Adipose tissue (tissue), 3 donors: ENCODE results near the gene COG4. TPM values are rescaled to one million over a fixed set of nuclear protein-coding genes. Genes with fewer than 3 reads are reported as not detected.

Experiments
- H3K27ac ChIP-seq: one replicate; pipeline ENCODE4 v1.5.1; 2013; ENCODE audit warnings: low read depth, low read length
- WGBS, 3 donors: extraction: QIAGEN DNeasy Blood & Tissue Kit; methylation state at CpG; one replicate each; pipeline ENCODE4 v1.1.7; 2013; 5-methylcytosine and 5-hydroxymethylcytosine counted together
- polyA plus RNA-seq, 3 donors: library from polyadenylated mRNA; stranded (reverse); fragments of 200-250 nt; gene quantifications; one replicate each; pipeline ENCODE4 v1.2.3, GENCODE V29; 2013
- donor health status: healthy with polysubstance abuse.
- donor health status: Bipolar disorder and iron deficiency.
- donor health status: healthy.

The COG4 gene
- polyA plus RNA-seq = 10 to 100 TPM; 22.9 to 32.3 (median 29.7) TPM

GRCh38 chr16:70523076-70523742, at the start of gene COG4:
Gene COG4 (minus strand): TSS chr16:70523554. CDS start chr16:70523543, 11 bp downstream.
- whole genome bisulfite sequencing, 3 donors = 0% methylated on average over 36 of the region's 36 CpGs
- no peak within 1 kb of the TSS for H3K27ac ChIP-seq

- 54 to 73% (median 70%) methylated on average over 2 of the region's 2 CpGs for WGBS, 3 donors
- no peak overlapping the region for H3K27ac ChIP-seq
Observed at GRCh38 chr16:70572926-70573270, 49.5 kb upstream of the COG4 start.

DNA sequence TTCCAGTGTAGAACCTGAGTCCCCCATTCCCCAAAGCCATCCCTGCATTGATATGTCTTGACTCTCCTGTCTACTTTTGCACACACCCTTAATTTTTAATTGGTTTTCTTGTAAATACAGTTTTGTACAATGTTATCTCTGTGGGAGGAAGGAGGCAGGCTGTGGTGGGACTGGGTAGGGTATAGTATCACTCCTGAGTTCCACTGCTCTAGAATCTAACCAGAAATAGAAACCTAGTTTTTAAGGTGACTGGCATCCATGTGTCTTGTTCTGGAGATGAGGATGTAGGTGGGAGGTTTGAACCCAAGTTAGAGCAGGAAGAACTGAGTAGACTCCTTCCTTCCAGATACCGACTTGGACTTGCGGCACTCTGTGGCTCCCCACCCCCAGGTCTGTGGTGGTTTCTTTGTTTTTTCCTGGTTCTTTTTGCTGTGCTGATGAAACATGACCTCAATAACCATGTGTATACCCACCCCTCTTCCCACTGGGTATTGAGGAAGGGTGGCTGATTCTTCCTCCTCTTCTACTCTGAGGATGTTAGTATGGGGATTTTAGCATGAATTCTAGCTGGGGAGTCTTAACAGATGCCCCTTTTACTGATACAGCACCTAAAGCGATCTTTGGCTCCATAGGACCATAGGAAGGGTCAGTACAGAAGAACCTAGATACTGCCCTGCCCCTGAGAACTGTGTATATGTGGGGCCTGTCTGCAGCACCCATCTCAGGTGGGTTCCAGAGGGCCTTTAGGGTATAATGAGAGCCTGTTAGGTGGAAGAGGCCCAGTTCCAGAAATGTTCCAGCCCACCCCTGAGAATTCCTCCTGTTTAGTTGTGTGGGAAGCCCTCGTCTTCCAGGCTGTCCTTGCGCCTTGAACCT, 48.9 kb upstream of the COG4 start:
- 68 to 91% (median 77%) methylated on average over 5 of the region's 5 CpGs for WGBS, 3 donors
- no peak overlapping the region for H3K27ac ChIP-seq

DNA sequence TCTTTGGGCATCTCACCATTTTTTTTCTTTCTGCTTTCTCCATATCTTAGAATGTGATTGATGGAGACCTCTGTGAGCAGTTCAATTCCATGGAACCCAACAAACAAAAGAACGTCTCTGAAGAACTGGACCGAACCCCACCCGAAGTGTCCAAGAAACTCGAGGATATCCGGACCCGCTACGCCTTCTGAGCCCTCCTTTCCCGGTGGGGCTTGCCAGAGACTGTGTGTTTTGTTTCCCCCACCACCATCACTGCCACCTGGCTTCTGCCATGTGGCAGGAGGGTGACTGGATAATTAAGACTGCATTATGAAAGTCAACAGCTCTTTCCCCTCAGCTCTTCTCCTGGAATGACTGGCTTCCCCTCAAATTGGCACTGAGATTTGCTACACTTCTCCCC, 48.3 kb upstream of the COG4 start:
- no peak overlapping the region for H3K27ac ChIP-seq
- 82 to 95% (median 88%) methylated on average over 8 of the region's 8 CpGs for WGBS, 3 donors

- WGBS, 3 donors = 83 to 93% (median 89%) methylated on average over 10 of the region's 10 CpGs
- no peak overlapping the region for H3K27ac ChIP-seq
Observed at GRCh38 chr16:70570967-70571570, 47.7 kb upstream of the COG4 start.

GRCh38 chr16:70569752-70570151, 46.4 kb upstream of the COG4 start:
- H3K27ac ChIP-seq = no peak overlapping the region
- WGBS, 3 donors = 88 to 92% (median 91%) methylated on average over 6 of the region's 6 CpGs

GRCh38 chr16:70568601-70569237, 45.4 kb upstream of the COG4 start:
- WGBS, 3 donors = 72 to 80% (median 74%) methylated on average over 5 of the region's 5 CpGs

GRCh38 chr16:70565053-70565452, 41.7 kb upstream of the COG4 start:
- 80 to 83% (median 81%) methylated on average over 4 of the region's 4 CpGs for WGBS, 3 donors
- no peak overlapping the region for H3K27ac ChIP-seq

More at GRCh38 chr16:70568601-70569237, 45.4 kb upstream of the COG4 start:
- no peak overlapping the region for H3K27ac ChIP-seq

- no peak overlapping the region for H3K27ac ChIP-seq
- WGBS, 3 donors = 51 to 82% (median 54%) methylated on average over 7 of the region's 7 CpGs
Observed at GRCh38 chr16:70563636-70564035, 40.3 kb upstream of the COG4 start.

GRCh38 chr16:70561623-70562022, 38.3 kb upstream of the COG4 start:
- no peak overlapping the region for H3K27ac ChIP-seq
- 84 to 86% (median 86%) methylated on average over 9 of the region's 9 CpGs for WGBS, 3 donors

- WGBS, 3 donors = 71 to 86% (median 83%) methylated on average over 3 of the region's 3 CpGs
- H3K27ac ChIP-seq = no peak overlapping the region
Observed at GRCh38 chr16:70556063-70556462, 32.7 kb upstream of the COG4 start.

DNA sequence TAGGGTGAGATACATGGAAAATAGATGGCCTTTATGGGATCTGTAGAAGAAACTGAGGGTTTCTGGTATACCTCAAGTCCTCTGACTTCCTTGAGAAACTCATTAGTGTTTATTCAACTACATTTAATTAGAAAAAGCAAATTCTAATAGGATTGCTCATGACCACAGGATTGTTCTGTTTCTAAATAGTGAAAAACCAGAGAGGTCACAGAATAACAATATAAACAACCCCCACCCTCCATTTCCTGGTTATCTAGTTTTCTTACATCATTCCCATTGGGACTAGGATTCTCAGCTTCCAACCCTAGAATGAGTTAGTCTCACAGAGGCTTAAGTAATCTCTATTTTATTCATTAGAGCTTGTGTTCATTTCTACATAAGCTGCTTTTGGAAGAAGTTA, 30.3 kb upstream of the COG4 start:
- no peak overlapping the region for H3K27ac ChIP-seq

GRCh38 chr16:70552675-70553074, 29.3 kb upstream of the COG4 start:
- H3K27ac ChIP-seq = no peak overlapping the region
- WGBS, 3 donors = 90 to 96% (median 93%) methylated on average over 8 of the region's 8 CpGs

DNA sequence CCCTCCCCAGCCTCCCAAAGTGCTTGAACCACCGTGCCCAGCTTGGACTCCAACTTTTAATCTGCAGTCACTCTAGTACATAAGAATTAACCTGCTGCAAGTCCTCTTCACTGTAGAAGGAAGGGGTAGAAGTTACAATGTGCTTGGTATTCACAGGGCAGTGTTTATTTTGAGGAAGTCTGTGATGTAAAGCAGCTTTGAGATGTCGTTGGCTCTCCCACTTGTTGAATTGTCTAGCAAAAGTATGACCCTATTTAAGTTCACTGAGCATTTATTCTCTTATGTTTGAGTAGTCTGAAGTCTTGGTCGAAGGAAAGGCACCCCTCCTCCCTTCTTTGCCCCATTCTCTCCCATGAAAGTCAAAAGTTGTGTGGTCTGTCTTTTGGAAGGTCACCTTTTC, 28.4 kb upstream of the COG4 start:
- no peak overlapping the region for H3K27ac ChIP-seq

GRCh38 chr16:70550082-70550481, 26.7 kb upstream of the COG4 start:
- no peak overlapping the region for H3K27ac ChIP-seq
- WGBS, 3 donors = 0 to 58% (median 6%) methylated on average over 1 of the region's 1 CpG

More for the DNA sequence above, 28.4 kb upstream of the COG4 start:
- 80 to 86% (median 81%) methylated on average over 3 of the region's 3 CpGs for WGBS, 3 donors

- no peak overlapping the region for H3K27ac ChIP-seq
- WGBS, 3 donors = 74 to 81% (median 75%) methylated on average over 2 of the region's 2 CpGs
Observed at GRCh38 chr16:70548936-70549335, 25.6 kb upstream of the COG4 start.

GRCh38 chr16:70544548-70544947, 21.2 kb upstream of the COG4 start:
- H3K27ac ChIP-seq = no peak overlapping the region
- whole genome bisulfite sequencing, 3 donors = 76 to 87% (median 79%) methylated on average over 1 of the region's 1 CpG

- H3K27ac ChIP-seq = no peak overlapping the region
- 57 to 59% (median 59%) methylated on average over 3 of the region's 3 CpGs for WGBS, 3 donors
Observed at GRCh38 chr16:70540994-70541393, 17.6 kb upstream of the COG4 start.

DNA sequence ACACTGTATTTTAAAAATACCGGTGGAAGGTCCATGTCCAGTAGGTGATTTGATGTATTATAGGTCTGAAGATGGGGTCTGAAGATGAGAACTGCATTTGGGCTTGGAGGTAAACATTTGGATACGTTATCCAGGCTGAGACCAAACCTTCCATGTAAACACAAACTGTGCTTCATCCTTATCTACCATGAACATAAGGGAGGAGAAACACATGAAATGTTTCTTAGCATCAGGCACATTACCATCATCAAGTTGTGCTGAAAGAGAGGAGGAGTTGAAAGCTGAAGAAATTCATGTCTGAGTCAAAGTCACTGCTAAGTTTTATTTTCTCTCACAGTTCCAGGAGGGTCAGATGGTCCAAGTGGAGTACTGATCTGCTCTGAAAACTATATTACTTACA, 11.6 kb upstream of the COG4 start:
- WGBS, 3 donors = 86 to 94% (median 90%) methylated on average over 2 of the region's 2 CpGs
- no peak overlapping the region for H3K27ac ChIP-seq
